Endothelial cell of umbilical vein (primary cell): ENCODE results near the gene DGKG.

ENCODE experiments used
- CTCF ChIP-seq, 2 donors: IDR thresholded peaks; 1 replicate in 1 of 2; 2 replicates in 1 of 2; pipeline ENCODE4 v1.5.1; 2011; ENCODE audit warnings: low read length in 2 of 2, mild to moderate bottlenecking in 2 of 2, moderate library complexity in 2 of 2, control low read depth in 1 of 2, inconsistent platforms in 1 of 2, low read depth in 1 of 2; ENCODE audit not compliant: insufficient read depth in 1 of 2; ENCODE audit errors: extremely low read depth in 1 of 2
- EZH2 ChIP-seq: IDR thresholded peaks from 2 replicates; pipeline ENCODE4 v1.6.1; 2012; ENCODE audit warnings: borderline replicate concordance, low read depth, mild to moderate bottlenecking, moderate library complexity, low read length, inconsistent platforms; ENCODE audit not compliant: severe bottlenecking
- FOS ChIP-seq: IDR thresholded peaks from 2 replicates; pipeline ENCODE4 v1.6.1; 2011; ENCODE audit warnings: mild to moderate bottlenecking, low read length, moderate library complexity, borderline replicate concordance; ENCODE audit not compliant: insufficient read depth
- GATA2 ChIP-seq: IDR thresholded peaks from 2 replicates; pipeline ENCODE4 v1.7.0; 2011; ENCODE audit warnings: low read depth, mild to moderate bottlenecking, moderate library complexity, mixed read lengths, low read length; ENCODE audit not compliant: insufficient read length, insufficient read depth
- MAX ChIP-seq: IDR thresholded peaks from 2 replicates; pipeline ENCODE4 v1.6.1; 2011; ENCODE audit not compliant: insufficient read depth, insufficient read length
- MYC ChIP-seq: IDR thresholded peaks from one replicate; pipeline ENCODE4 v1.6.1; 2011; ENCODE audit warnings: mild to moderate bottlenecking, low read depth, low read length
- POLR2A ChIP-seq: IDR thresholded peaks from 2 replicates; pipeline ENCODE4 v1.6.1; 2012; ENCODE audit warnings: low read depth, mild to moderate bottlenecking, control low read depth, low read length
- POLR2AphosphoS5 ChIP-seq: IDR thresholded peaks from 2 replicates; pipeline ENCODE4 v1.6.1; 2012; ENCODE audit warnings: low read depth, mild to moderate bottlenecking, control low read depth, low read length, moderate library complexity; ENCODE audit not compliant: insufficient read depth

GRCh38 chr3:186314896-186315295 lies 47.1 kb downstream of the DGKG start:
- TF ChIP-seq POLR2AphosphoS5 (no peak), CTCF (IDR thresholded peaks at IDR 0.05; ENCODE audit: extremely low read depth in 1 of 2, insufficient read depth in 1 of 2, low read depth in 1 of 2, low read length in 2 of 2) (no peak), EZH2 (no peak), MAX (no peak), FOS (no peak), POLR2A (no peak), MYC (no peak), GATA2 (no peak)
